22Rv1 (cell line): ENCODE measurements around the gene MAPKAPK3.

ENCODE experiments used
- ZFX ChIP-seq: fragments of 450-650 bp; IDR thresholded peaks from 2 replicates; pipeline ENCODE4 v1.6.1; 2017; ENCODE audit warnings: antibody characterized with exemption, borderline replicate concordance
- TF ChIP-seq, protein P1 (sequence below): fragments of 450-650 bp; IDR thresholded peaks from 2 replicates; pipeline ENCODE4 v1.5.1; 2017; ENCODE audit warnings: mild to moderate bottlenecking

- TF ChIP-seq, protein P1, sequence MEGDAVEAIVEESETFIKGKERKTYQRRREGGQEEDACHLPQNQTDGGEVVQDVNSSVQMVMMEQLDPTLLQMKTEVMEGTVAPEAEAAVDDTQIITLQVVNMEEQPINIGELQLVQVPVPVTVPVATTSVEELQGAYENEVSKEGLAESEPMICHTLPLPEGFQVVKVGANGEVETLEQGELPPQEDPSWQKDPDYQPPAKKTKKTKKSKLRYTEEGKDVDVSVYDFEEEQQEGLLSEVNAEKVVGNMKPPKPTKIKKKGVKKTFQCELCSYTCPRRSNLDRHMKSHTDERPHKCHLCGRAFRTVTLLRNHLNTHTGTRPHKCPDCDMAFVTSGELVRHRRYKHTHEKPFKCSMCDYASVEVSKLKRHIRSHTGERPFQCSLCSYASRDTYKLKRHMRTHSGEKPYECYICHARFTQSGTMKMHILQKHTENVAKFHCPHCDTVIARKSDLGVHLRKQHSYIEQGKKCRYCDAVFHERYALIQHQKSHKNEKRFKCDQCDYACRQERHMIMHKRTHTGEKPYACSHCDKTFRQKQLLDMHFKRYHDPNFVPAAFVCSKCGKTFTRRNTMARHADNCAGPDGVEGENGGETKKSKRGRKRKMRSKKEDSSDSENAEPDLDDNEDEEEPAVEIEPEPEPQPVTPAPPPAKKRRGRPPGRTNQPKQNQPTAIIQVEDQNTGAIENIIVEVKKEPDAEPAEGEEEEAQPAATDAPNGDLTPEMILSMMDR, result no peak
- TF ChIP-seq ZFX, result no peak
Observed at GRCh38 chr3:50632450-50632849, 15.5 kb downstream of the MAPKAPK3 start.
